Activated CD4-positive, alpha-beta T cell treated with anti-CD3 and anti-CD28 coated beads, Interleukin-2, Interleukin-4, amounts not matched to agents 100 ng/mL and 50 ng/mL, durations not matched to agents 16 hours and 8 hours (primary cell): ENCODE measurements around the gene TMEM132E.

ENCODE experiments used
- DNase-seq: peaks from one replicate; pipeline ENCODE4 v3.0.0-alpha.2; 2020; ENCODE audit warnings: low spot score

The TMEM132E gene

GRCh38 chr17:34635876-34636275 lies 56.5 kb downstream of the TMEM132E start:
- DNase-seq = no peak

GRCh38 chr17:34637041-34637547 lies 57.7 kb downstream of the TMEM132E start:
- no peak for DNase-seq

GRCh38 chr17:34637548-34638525 lies 58.5 kb downstream of the TMEM132E start:
- DNase-seq = peak; percentile 84

GRCh38 chr17:34638526-34639260 lies 59.3 kb downstream of the TMEM132E start:
- DNase-seq = no peak

GRCh38 chr17:34639706-34640425 lies 60.5 kb downstream of the TMEM132E start:
- no peak for DNase-seq

- DNase-seq = no peak
These were observed 62.0 kb downstream of the TMEM132E start for GRCh38 chr17:34641368-34641767.

GRCh38 chr17:34644941-34645550 lies 65.7 kb downstream of the TMEM132E start:
- DNase-seq = no peak

- no peak for DNase-seq
These were observed 66.2 kb downstream of the TMEM132E start for GRCh38 chr17:34645594-34645993.

- DNase-seq = no peak
These were observed 68.1 kb downstream of the TMEM132E start for GRCh38 chr17:34647511-34647910.

GRCh38 chr17:34650051-34650750 lies 70.8 kb downstream of the TMEM132E start:
- no peak for DNase-seq

- no peak for DNase-seq
These were observed 72.0 kb downstream of the TMEM132E start for GRCh38 chr17:34651402-34651811.

- no peak for DNase-seq
These were observed 72.7 kb downstream of the TMEM132E start for GRCh38 chr17:34652021-34652555.

- DNase-seq = no peak
These were observed 74.1 kb downstream of the TMEM132E start for GRCh38 chr17:34653511-34653910.

GRCh38 chr17:34654276-34654880 lies 75.0 kb downstream of the TMEM132E start:
- no peak for DNase-seq

GRCh38 chr17:34654881-34655276 lies 75.5 kb downstream of the TMEM132E start:
- no peak for DNase-seq

- DNase-seq = no peak
These were observed 77.4 kb downstream of the TMEM132E start for GRCh38 chr17:34656801-34657200.

GRCh38 chr17:34658811-34659560 lies 79.6 kb downstream of the TMEM132E start:
- no peak for DNase-seq

- DNase-seq = no peak
These were observed 84.3 kb downstream of the TMEM132E start for GRCh38 chr17:34663714-34664113.

GRCh38 chr17:34665150-34665806 lies 85.9 kb downstream of the TMEM132E start:
- no peak for DNase-seq
